ENCODE data around the gene FOXF1. TPM values are rescaled to one million over a fixed set of nuclear protein-coding genes. Genes with fewer than 3 reads are reported as not detected.

FOXF1 gene
- total RNA-seq, 2 experiments from 2014 or later = not detected

DNA sequence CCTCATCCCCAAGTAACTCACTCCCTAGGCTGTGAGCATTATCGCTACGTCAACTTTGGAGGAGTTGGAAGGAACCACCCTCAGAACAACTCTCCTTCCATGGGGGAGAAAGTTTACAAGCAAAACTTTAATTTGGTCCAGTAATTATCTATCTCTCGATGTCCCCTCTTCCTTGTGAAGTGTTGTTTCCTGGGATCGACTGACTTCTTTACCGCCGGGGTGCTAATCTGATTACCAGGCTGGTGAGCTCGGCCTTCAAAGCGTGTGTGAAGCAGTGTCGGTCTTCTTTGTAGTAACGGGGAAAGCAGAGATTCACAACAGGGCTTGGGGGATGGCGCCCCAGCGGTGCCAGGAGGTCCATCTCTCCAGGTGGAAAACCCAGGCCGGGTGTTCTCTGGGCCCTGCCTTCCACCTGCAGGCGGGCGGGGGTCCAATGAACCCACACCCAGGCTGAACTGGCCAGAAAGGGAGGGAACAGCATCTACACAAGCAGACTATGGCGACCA, 14.5 kb upstream of the FOXF1 start:
- Mint-ChIP-seq H3K4me1 (no peaks in the 10 kb centered on the region), H3K4me3 (no peak overlapping the region), H3K9me3 (no peaks in the 10 kb centered on the region), H3K36me3 (ENCODE audit: low read depth) (no peaks in the 10 kb centered on the region), H3K27ac (peak overlapping the region; percentile 25), H3K27me3 (peaks cover 78% of the 10 kb centered on the region)
- ChIA-PET CTCF (no interaction called here), POLR2A (no interaction called here)
- no peak for DNase-seq

DNA sequence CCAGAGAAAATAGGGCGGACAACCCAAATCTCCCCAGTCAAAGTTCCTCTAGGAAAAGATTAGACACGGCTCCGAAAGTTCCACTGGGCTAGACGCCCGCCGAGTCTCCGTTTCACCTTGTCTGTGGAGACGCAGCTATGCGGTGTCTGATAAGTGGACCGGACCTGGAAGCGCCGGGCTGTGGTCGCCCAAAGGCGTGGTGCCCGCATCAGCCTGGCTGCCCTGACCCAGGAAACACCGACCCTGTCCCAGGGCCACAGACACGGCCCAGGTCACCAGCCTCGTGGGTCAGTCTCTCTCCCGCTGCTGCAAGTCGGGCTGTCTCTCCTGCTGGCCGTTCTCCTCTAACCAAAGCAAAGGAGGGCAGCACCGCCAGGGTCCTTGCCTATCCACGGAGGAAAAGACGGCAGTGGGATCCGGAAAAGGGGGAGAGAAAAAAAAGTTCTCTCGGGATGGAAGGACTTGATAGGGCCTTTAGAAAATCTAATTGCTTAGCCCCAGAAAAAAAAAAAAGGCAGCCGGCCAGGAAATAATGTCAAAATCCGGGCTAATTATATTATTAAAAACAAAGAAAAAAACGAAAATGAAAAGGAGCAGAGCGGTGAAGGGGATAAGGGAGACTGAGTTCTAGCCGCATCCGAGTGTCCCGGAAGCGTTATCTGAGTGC, 13.9 kb upstream of the FOXF1 start:
- H3K4me3 Mint-ChIP-seq = no peak overlapping the region
- peaks cover 78% of the 10 kb centered on the region for H3K27me3 Mint-ChIP-seq
- CTCF ChIA-PET = no interaction called here
- H3K27ac Mint-ChIP-seq = peak overlapping the region; percentile 36
- no peak for DNase-seq
- H3K9me3 Mint-ChIP-seq = no peaks in the 10 kb centered on the region
- POLR2A ChIA-PET = no interaction called here
- no peaks in the 10 kb centered on the region for H3K4me1 Mint-ChIP-seq
- no peaks in the 10 kb centered on the region for H3K36me3 Mint-ChIP-seq (ENCODE audit: low read depth)

DNA sequence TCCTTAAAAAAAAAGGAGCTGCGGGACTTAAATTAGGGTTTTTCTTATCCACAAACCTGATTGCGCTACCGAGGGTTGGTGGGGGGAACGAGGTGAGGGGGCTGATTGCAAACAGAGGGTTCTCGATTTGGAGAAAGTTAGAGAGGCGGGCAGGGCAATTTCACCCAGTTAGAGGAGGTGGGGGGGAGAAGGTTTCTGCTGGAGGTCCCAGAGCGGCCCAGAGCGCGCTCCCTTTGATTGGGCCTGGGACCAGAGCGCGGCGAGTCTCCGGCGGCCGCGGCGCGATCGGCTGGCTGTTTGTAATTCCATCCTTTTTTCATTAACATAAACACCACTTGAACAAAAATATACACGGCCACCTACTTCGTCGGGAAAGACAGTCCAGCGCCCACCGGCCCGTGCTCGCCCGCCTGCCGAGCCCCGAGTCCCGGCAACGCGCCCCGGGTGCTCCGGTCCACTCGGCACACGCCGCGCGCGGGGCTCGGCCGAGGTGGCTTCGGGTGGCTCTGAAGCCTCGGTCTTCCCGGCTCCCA, 13.3 kb upstream of the FOXF1 start:
- H3K4me1 Mint-ChIP-seq = no peaks in the 10 kb centered on the region
- no peaks in the 10 kb centered on the region for H3K36me3 Mint-ChIP-seq (ENCODE audit: low read depth)
- no peaks in the 10 kb centered on the region for H3K9me3 Mint-ChIP-seq
- H3K27me3 Mint-ChIP-seq = peaks cover 81% of the 10 kb centered on the region
- peak overlapping the region; percentile 36 for H3K27ac Mint-ChIP-seq
- H3K4me3 Mint-ChIP-seq = peak overlapping the region; percentile 16
- ChIA-PET POLR2A (no interaction called here), CTCF (no interaction called here)
- DNase-seq = no peak

DNA sequence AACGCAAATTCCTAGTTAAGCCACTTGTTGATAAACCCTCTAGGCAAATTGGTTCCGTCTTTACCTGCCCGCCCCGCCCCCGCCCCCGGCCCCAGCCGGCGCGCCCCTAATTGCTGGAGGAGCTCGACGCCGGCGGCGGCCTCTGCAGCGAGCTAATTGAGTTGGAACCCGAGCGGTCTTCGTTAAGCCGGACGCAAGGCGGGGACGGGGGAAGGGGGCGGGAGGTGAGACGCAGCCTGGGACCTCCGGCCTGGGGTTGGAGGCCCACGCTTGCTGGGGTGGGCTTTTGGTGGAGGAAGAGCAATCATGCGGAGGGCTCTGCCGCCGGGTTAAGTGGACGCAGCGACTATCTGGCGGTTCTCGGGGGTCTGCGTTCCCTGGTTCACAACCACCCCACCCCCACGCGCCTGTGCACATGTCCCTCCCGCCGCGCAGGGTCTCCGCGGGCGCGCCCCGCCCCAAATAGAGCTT, 12.7 kb upstream of the FOXF1 start:
- ChIA-PET CTCF (no interaction called here), POLR2A (no interaction called here)
- Mint-ChIP-seq H3K4me1 (no peaks in the 10 kb centered on the region), H3K9me3 (no peaks in the 10 kb centered on the region), H3K27me3 (peaks cover 82% of the 10 kb centered on the region), H3K27ac (no peak overlapping the region), H3K36me3 (ENCODE audit: low read depth) (no peaks in the 10 kb centered on the region), H3K4me3 (no peak overlapping the region)
- DNase-seq = no peak

DNA sequence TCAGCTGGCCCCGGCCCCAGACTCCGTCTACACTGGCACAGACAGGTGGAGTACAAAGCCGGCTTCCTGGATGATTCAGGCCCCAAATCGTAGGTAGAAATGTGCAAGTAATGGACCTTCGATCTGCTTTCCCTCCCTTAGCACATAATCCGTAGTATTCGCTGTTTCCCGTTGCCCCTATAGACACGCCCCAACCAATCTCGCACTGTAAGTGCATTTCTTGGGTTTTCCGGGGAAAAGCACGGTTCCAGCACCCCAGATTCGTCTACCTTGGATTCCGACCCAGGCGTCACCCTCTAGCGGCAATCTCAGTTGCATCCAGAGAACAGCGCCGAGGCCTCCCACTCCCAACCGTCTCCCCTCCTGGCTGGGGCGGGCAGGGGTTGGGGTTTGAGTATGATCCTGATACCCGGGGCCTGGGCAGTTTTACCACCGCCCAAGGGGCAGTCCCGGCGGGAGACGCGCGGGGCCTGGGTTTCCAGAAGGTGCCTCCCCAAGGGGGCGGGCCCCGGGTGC, 12.1 kb upstream of the FOXF1 start:
- POLR2A ChIA-PET = no interaction called here
- Mint-ChIP-seq H3K9me3 (no peaks in the 10 kb centered on the region), H3K27me3 (peaks cover 83% of the 10 kb centered on the region), H3K4me1 (no peaks in the 10 kb centered on the region), H3K36me3 (ENCODE audit: low read depth) (no peaks in the 10 kb centered on the region), H3K27ac (peak overlapping the region; percentile 50), H3K4me3 (peak overlapping the region; percentile 27)
- CTCF ChIA-PET = no interaction called here
- DNase-seq = no peak

DNA sequence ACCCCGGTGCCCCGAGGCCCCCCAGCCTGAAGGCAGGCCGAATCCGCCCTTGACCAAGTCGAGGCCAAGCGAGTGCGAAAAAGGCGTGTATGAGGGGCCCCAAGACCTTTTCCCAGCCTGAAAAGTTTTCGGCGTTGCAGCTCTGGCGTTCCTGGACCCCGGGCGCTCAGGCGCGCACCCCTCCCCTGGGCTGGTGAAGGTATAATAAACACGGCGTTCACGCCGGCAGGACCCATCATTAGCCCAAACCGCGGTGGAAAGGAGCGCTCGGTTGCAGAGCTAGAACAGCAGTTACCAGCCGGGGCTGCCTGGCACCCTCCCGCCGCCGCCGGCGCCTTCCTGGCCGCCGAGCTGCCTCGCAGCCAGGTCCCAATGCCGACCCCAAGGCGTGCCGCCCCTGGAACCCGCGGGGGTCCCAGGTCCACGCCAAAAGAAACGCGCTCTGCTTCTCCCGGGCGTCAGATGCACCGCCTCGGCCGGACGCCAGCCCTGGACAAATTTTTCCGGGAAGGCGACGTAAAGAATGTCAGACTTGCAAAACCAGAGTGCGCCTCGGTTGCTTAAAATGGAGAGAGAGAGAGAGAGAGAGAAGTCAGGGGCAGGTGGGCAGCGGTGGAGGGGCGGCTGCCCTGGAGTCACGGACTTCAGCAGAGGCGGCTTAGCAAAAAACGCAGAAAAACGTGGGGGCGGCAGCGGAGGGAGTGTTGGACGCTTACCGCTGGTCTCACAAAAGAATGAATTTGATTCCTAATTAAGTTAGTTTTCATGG, 11.5 kb upstream of the FOXF1 start:
- H3K9me3 Mint-ChIP-seq = no peaks in the 10 kb centered on the region
- ChIA-PET CTCF (no interaction called here), POLR2A (no interaction called here)
- H3K27me3 Mint-ChIP-seq = peaks cover 85% of the 10 kb centered on the region
- no peaks in the 10 kb centered on the region for H3K36me3 Mint-ChIP-seq (ENCODE audit: low read depth)
- no peak for DNase-seq
- no peaks in the 10 kb centered on the region for H3K4me1 Mint-ChIP-seq
- H3K4me3 Mint-ChIP-seq = no peak overlapping the region
- no peak overlapping the region for H3K27ac Mint-ChIP-seq

DNA sequence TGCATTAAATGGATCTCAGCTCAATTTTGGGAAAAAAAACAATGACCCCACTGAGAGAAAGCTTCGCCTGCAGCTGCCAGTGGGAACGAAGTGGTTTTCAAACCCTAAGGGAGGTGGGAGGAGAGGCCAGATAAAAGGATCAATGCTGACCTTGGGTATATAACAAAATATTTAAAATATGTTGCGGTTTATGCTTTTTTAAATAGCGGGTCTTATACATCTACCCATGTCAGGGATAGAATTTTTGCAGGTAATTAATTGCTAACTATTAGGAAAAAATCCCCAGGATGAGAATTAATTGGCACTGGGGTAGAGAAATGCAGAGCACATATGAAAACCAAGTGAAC, 10.9 kb upstream of the FOXF1 start:
- DNase-seq = no peak
- Mint-ChIP-seq H3K4me3 (no peak overlapping the region), H3K36me3 (ENCODE audit: low read depth) (no peaks in the 10 kb centered on the region), H3K9me3 (no peaks in the 10 kb centered on the region), H3K4me1 (no peaks in the 10 kb centered on the region), H3K27me3 (peaks cover 86% of the 10 kb centered on the region), H3K27ac (no peak overlapping the region)
- ChIA-PET CTCF (no interaction called here), POLR2A (no interaction called here)

DNA sequence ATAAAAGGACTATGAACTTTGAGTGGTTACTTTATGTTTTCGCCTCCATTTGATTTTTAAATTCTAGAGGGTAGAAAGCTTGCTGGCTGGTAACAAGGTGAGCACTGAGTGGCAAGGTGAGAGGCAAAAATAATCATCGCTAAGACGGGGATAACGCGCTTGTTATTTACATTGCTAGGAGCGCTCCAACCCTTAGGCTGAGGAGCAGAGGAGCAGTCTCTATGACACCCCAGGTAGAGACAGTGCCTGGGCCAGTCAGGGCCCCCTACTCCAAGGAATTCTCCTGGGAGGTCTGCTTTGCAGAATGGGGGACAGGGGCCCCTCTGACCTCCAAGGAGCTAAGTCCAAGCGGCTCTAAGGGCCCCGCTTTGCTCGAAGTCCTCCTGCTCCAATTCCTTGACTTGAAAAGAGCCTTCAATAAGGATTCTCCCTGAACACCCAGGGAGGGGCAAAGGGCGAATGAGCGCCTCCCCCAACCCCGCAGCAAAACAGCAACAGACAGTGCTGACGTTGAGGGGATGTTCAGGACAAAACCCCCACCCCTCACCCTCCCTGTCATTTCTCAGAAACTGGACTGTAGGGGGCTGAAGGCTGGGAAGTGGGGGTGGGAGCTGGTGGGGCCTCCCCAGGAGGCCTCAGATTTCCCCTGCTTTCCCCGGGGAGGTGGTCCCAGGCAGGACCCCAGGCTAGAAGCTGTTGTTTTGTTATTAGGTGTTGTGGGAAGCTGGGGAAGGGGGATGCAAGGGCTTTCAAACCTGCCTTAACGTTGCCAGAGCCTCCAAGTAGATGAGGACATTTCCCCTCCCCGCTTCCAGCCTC, 10.2 kb upstream of the FOXF1 start:
- Mint-ChIP-seq H3K36me3 (ENCODE audit: low read depth) (no peaks in the 10 kb centered on the region), H3K4me3 (no peak overlapping the region), H3K9me3 (no peaks in the 10 kb centered on the region), H3K4me1 (peaks cover 1% of the 10 kb centered on the region), H3K27me3 (peaks cover 88% of the 10 kb centered on the region), H3K27ac (no peak overlapping the region)
- ChIA-PET POLR2A (no interaction called here), CTCF (interaction anchor here (1.1 kb wide), 1 partner anchor 64 kb away, joined by 3 read pairs; no protein-coding TSS in a partner anchor)
- no peak for DNase-seq

DNA sequence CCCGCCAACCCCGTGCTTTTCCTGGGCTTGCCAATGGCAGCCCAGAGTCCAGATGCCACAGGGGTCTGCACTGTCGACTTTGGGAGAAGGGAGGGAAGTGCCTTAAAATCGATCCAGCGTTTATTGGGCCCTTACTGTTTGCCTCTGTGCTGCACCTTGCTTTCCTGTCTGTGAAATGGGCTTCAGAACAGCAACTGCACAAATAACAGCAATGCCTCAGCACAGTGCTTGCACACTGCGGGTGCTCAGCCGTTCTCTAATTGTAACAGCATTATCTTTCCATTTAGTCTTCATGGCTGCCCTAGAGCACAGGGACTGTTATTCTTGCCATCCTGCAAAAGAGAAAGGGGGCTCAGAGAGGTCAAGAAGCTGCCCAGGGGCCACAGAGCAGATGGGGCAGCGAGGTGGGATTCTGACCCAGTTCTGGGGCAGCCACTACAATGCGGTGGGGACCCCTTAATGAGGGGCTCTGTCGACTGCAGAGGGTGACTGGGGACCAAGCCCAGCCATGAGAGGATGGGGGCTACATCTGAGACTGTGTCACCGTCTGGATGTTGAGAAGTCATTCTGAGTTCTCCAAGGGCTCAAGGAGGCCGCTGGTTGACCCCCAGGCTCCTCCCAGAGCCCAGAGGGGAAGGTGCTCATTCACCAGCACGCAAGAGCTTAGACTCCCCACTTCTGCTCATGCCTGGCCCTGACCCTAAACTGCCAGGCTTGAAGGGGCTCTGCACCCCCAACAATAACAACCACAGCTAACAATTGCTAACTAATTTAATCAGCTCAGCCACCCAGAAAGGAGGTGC, 9.4 kb upstream of the FOXF1 start:
- ChIA-PET CTCF (interaction anchor here (1.1 kb wide), 1 partner anchor 63 kb away, joined by 3 read pairs; no protein-coding TSS in a partner anchor), POLR2A (no interaction called here)
- H3K4me3 Mint-ChIP-seq = no peak overlapping the region
- H3K9me3 Mint-ChIP-seq = no peaks in the 10 kb centered on the region
- no peaks in the 10 kb centered on the region for H3K36me3 Mint-ChIP-seq (ENCODE audit: low read depth)
- H3K27ac Mint-ChIP-seq = no peak overlapping the region
- peaks cover 84% of the 10 kb centered on the region for H3K27me3 Mint-ChIP-seq
- H3K4me1 Mint-ChIP-seq = peaks cover 4% of the 10 kb centered on the region
- no peak for DNase-seq

DNA sequence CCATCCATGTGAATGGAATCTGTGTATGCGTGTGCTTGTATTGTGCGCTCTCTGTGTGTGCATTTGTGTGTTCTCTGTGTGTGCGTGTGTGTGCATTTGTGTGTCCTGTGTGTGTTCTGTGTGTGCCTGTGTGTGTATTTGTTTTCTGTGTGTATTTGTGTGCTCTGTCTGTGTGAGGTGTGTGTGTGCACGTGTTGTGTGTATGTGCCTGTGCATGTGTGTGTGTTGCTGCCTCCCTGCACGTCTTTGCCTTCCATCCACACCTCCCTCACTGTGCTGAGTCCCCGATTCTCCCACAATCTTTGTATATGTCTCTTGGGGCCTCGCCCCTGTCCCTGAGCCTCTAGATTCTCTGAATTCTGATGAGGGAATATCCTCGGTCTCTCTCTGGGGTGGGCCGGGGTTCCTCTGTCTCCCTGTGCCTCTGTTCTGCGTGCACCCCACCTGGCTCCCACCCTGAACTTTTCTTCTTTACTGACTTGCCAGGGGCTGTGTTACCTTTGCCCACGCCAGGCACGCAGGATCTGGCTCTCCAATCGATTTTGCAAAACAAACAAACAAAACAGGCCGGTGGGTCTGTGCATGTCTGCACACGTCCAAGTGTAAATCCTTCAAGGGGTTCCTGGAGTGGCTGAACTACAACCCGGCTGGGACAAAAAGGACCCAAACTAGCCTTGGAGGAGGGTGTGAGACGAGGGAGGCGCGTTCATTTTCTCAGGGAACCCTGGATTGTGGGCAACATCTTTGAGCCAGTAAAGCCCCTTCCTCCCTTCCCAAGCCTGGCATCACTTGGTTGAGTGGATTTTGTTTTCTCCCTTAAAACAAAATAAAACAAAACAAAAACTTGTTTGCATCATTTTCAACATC, 8.1 kb upstream of the FOXF1 start:
- DNase-seq = no peak
- H3K27me3 Mint-ChIP-seq = peaks cover 86% of the 10 kb centered on the region
- ChIA-PET POLR2A (no interaction called here), CTCF (no interaction called here)
- H3K4me3 Mint-ChIP-seq = no peak overlapping the region
- no peak overlapping the region for H3K27ac Mint-ChIP-seq
- peaks cover 6% of the 10 kb centered on the region for H3K4me1 Mint-ChIP-seq
- H3K9me3 Mint-ChIP-seq = no peaks in the 10 kb centered on the region
- H3K36me3 Mint-ChIP-seq (ENCODE audit: low read depth) = no peaks in the 10 kb centered on the region

DNA sequence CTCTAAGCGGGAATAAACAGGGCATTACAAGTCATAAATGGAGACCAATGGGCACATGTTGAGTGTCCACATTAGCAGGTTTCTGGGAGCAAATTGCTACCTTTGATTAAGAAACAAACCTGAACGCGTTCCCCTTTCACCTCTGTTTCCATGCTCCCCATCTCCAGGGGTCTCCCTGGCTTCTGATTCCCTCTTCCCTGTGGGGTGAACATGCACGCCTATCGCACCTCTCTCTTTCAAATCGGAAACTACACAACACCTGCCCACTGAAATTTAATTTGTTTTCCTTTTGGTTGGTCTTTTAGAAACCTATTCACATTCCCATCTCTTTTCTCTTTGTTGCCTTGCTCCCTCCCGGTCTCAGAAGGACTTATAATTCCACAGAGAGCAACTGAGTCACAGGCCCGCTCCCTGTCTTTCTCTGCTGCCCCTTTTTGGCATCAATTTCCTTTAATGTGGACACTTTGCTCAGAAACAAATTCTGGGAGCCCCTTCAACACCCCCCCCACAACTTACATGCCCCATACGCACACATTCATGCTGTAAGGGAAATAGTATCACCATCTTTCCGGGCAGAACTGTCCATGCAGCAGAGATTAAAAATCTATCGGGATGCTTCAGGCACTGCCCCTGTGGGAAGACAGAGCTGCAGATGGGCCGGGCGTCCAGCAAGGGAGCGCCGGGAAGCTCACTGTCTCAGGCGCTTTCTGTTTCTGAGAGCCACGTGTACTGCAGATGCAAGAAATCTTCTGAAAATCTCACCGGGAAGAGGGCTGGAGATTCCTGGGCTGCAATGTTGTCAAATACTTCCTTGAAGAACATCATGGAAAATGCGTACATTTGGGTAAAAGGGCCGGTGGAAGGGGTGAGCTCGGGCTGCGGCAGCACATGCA, 7.2 kb upstream of the FOXF1 start:
- Mint-ChIP-seq H3K27ac (no peak overlapping the region), H3K4me3 (no peak overlapping the region), H3K36me3 (ENCODE audit: low read depth) (no peaks in the 10 kb centered on the region), H3K4me1 (peaks cover 11% of the 10 kb centered on the region), H3K27me3 (peaks cover 90% of the 10 kb centered on the region), H3K9me3 (no peaks in the 10 kb centered on the region)
- ChIA-PET CTCF (no interaction called here), POLR2A (no interaction called here)
- DNase-seq = no peak

Data from activated CD4-positive, alpha-beta T cell treated with anti-CD3 and anti-CD28 coated beads, Interleukin-2, amount 10 ng/mL, durations not matched to agents 7 days and 5 days (primary cell).